Stomach (tissue), 9 donors: ENCODE results near the gene LAMC2. TPM values are rescaled to one million over a fixed set of nuclear protein-coding genes. Genes with fewer than 3 reads are reported as not detected.
A peak's percentile ranks its signal among the peaks of the same experiment; 100 is the strongest.

Experiments used
- DNase-seq, 2 donors: peaks; one replicate each; pipeline versions ENCODE4 v3.0.0 to v3.0.0-alpha.2; 2013 to 2019
- H3K27ac ChIP-seq, 5 donors: fragments of 200-600 bp in 4 of 5; sonication (generic) in 4 of 5; one replicate each; pipeline ENCODE4 v1.5.1; 2013 to 2019; ENCODE audit warnings: mild to moderate bottlenecking in 1 of 5, moderate library complexity in 1 of 5
- H3K27me3 ChIP-seq, 3 donors: fragments of 200-600 bp; sonication (generic); one replicate each; pipeline ENCODE4 v1.5.1; 2017 to 2019; ENCODE audit warnings: mixed run types in 1 of 3
- H3K36me3 ChIP-seq, 4 donors: fragments of 200-600 bp; sonication (generic); 1 replicate in 3 of 4; 2 replicates in 1 of 4; pipeline ENCODE4 v1.5.1; 2016 to 2019
- H3K4me1 ChIP-seq, 4 donors: fragments of 200-600 bp; sonication (generic); one replicate each; pipeline ENCODE4 v1.5.1; 2016 to 2019
- H3K4me3 ChIP-seq, 4 donors: fragments of 200-600 bp; sonication (generic) in 3 of 4; one replicate each; pipeline ENCODE4 v1.5.1; 2016 to 2019; ENCODE audit warnings: mild to moderate bottlenecking in 1 of 4
- H3K9me3 ChIP-seq, 4 donors: fragments of 200-600 bp; sonication (generic); one replicate each; pipeline ENCODE4 v1.5.1; 2016 to 2019
- CTCF ChIP-seq, 7 experiments: fragments of 450-650 bp in 4 of 7; fragments of 200-600 bp in 3 of 7; sonication (generic) in 3 of 7; IDR thresholded peaks; one replicate each; pipeline ENCODE4 v1.5.1; 2016 to 2019; ENCODE audit warnings: antibody characterized with exemption in 7 of 7, control low read depth in 2 of 7, mild to moderate bottlenecking in 1 of 7
- EP300 ChIP-seq: sonication (generic); formaldehyde crosslinking; IDR thresholded peaks from one replicate; pipeline ENCODE4 v1.6.1; 2017; ENCODE audit warnings: antibody characterized with exemption
- POLR2A ChIP-seq, 4 donors: fragments of 450-650 bp; IDR thresholded peaks; one replicate each; pipeline ENCODE4 v1.6.1; 2016; ENCODE audit warnings: antibody characterized with exemption in 4 of 4, control low read depth in 2 of 4, mild to moderate bottlenecking in 1 of 4, moderate library complexity in 1 of 4
- POLR2AphosphoS5 ChIP-seq, 3 donors: sonication (generic); formaldehyde crosslinking; IDR thresholded peaks; one replicate each; pipeline ENCODE4 v1.6.1; 2016; ENCODE audit warnings: antibody characterized with exemption in 3 of 3
- WGBS, 5 donors: extraction: QIAGEN DNeasy Blood & Tissue Kit in 3 of 5; methylation state at CpG; one replicate each; pipeline versions ENCODE4 v1.1.5 to v1.1.7; 2013 to 2018; 5-methylcytosine and 5-hydroxymethylcytosine counted together
- intact Hi-C: fragments of 100-400 bp; cut with DNase I; formaldehyde crosslinking; loops from one replicate; pipeline ENCODE4 v1.15.1; 2023; ENCODE audit warnings: low total_unique reads
- polyA plus RNA-seq, 3 donors: library from polyadenylated mRNA; stranded (reverse); fragments of 200-250 nt; gene quantifications; one replicate each; pipeline ENCODE4 v1.2.3, GENCODE V29; 2013
- total RNA-seq, 5 donors: library from RNA; depleted of rRNA; stranded (reverse); fragments of >200 nt; gene quantifications; one replicate each; pipeline versions ENCODE4 v1.1.0 to v1.2.3, GENCODE V29; 2014 to 2016
- donor health status: healthy with polysubstance abuse.
- donor health status: Bipolar disorder and iron deficiency.
- donor health status: healthy.

The LAMC2 gene
- total and polyA plus RNA-seq, 8 donors, result 2.0 to 21.3 (median 12.4) TPM

GRCh38 chr1:183152180-183152579, 33.9 kb upstream of the LAMC2 start:
- Histone ChIP-seq H3K9me3 (no peaks in the 10 kb centered on the region), H3K27me3 (no peaks in the 10 kb centered on the region), H3K36me3 (no peaks in the 10 kb centered on the region), H3K27ac (no peak overlapping the region), H3K4me1 (peaks cover 0 to 19% (median 7%) of the 10 kb centered on the region in 4 donors), H3K4me3 (no peak overlapping the region)
- WGBS, 5 donors, result 83 to 95% (median 93%) methylated on average over 7 of the region's 7 CpGs
- intact Hi-C loops, result no loop called here
- DNase-seq, result no peak
- TF ChIP-seq POLR2A (IDR thresholded peaks at IDR 0.05) (no peak), CTCF (IDR thresholded peaks at IDR 0.05) (no peak), POLR2AphosphoS5 (IDR thresholded peaks at IDR 0.05) (no peak), EP300 (no peak)

GRCh38 chr1:183155939-183156338, 30.1 kb upstream of the LAMC2 start:
- no peaks in the 10 kb centered on the region for H3K4me1 ChIP-seq
- no peaks in the 10 kb centered on the region for H3K9me3 ChIP-seq
- H3K4me3 ChIP-seq, result no peak overlapping the region
- no peaks in the 10 kb centered on the region for H3K36me3 ChIP-seq
- no peak overlapping the region for H3K27ac ChIP-seq
- WGBS, 5 donors, result 71 to 84% (median 75%) methylated on average over 2 of the region's 2 CpGs
- H3K27me3 ChIP-seq, result no peaks in the 10 kb centered on the region
- intact Hi-C loops, result no loop called here
- no peak for TF ChIP-seq CTCF (IDR thresholded peaks at IDR 0.05)
- no peak for DNase-seq

- DNase-seq, result peak; percentile 83 to 96
- no peak overlapping the region for H3K4me3 ChIP-seq
- H3K4me1 ChIP-seq, result no peaks in the 10 kb centered on the region
- WGBS, 5 donors, result 30 to 56% (median 40%) methylated on average over 9 of the region's 9 CpGs
- intact Hi-C loops, result no loop called here
- no peaks in the 10 kb centered on the region for H3K27me3 ChIP-seq
- H3K36me3 ChIP-seq, result no peaks in the 10 kb centered on the region
- TF ChIP-seq POLR2AphosphoS5 (IDR thresholded peaks at IDR 0.05), result peak in 2 of 3 donors; percentile 65 to 84
- no peak for TF ChIP-seq EP300
- TF ChIP-seq POLR2A (IDR thresholded peaks at IDR 0.05), result no peak
- H3K27ac ChIP-seq, result peak overlapping the region in 2 of 5 donors; percentile 48 to 59
- H3K9me3 ChIP-seq, result no peaks in the 10 kb centered on the region
Observed at GRCh38 chr1:183159960-183160359, 26.1 kb upstream of the LAMC2 start.

- Histone ChIP-seq H3K36me3 (no peaks in the 10 kb centered on the region), H3K4me1 (no peaks in the 10 kb centered on the region), H3K4me3 (no peak overlapping the region), H3K9me3 (no peaks in the 10 kb centered on the region), H3K27ac (no peak overlapping the region), H3K27me3 (no peaks in the 10 kb centered on the region)
- no peak for DNase-seq
- TF ChIP-seq EP300 (no peak), POLR2AphosphoS5 (IDR thresholded peaks at IDR 0.05) (no peak), CTCF (IDR thresholded peaks at IDR 0.05) (no peak), POLR2A (IDR thresholded peaks at IDR 0.05) (no peak)
- WGBS, 5 donors, result 81 to 86% (median 81%) methylated on average over 3 of the region's 3 CpGs
- intact Hi-C loops, result no loop called here
Observed at GRCh38 chr1:183161391-183161790, 24.7 kb upstream of the LAMC2 start.

GRCh38 chr1:183163316-183163715, 22.7 kb upstream of the LAMC2 start:
- Histone ChIP-seq H3K36me3 (no peaks in the 10 kb centered on the region), H3K9me3 (no peaks in the 10 kb centered on the region), H3K4me3 (no peak overlapping the region), H3K4me1 (no peaks in the 10 kb centered on the region), H3K27me3 (no peaks in the 10 kb centered on the region), H3K27ac (no peak overlapping the region)
- 76 to 90% (median 88%) methylated on average over 3 of the region's 3 CpGs for WGBS, 5 donors
- intact Hi-C loops, result no loop called here
- DNase-seq, result no peak
- TF ChIP-seq CTCF (IDR thresholded peaks at IDR 0.05) (no peak), POLR2A (IDR thresholded peaks at IDR 0.05) (no peak), POLR2AphosphoS5 (IDR thresholded peaks at IDR 0.05) (no peak), EP300 (no peak)
